HG03045 (cell line): ENCODE data around the gene ATP8B1.

Experiments
- ATAC-seq: cut with Tn5 transposase; IDR thresholded peaks from one replicate; pipeline ENCODE4 v1.9.1; 2021; ENCODE audit warnings: mild to moderate bottlenecking, moderate library complexity; ENCODE audit not compliant: unreplicated experiment

The ATP8B1 gene

GRCh38 chr18:57794951-57795728, 8.0 kb downstream of the ATP8B1 start:
- ATAC-seq: no peak

- ATAC-seq: no peak
These were observed 9.7 kb downstream of the ATP8B1 start for GRCh38 chr18:57793302-57793986.

- no peak for ATAC-seq
These were observed 10.3 kb downstream of the ATP8B1 start for GRCh38 chr18:57792631-57793301.

- ATAC-seq: no peak
These were observed 11.2 kb downstream of the ATP8B1 start for GRCh38 chr18:57791911-57792310.

- ATAC-seq: no peak
These were observed 11.9 kb downstream of the ATP8B1 start for GRCh38 chr18:57791192-57791591.

- ATAC-seq: no peak
These were observed 12.8 kb downstream of the ATP8B1 start for GRCh38 chr18:57790316-57790715.

- no peak for ATAC-seq
These were observed 13.4 kb downstream of the ATP8B1 start for GRCh38 chr18:57789759-57790158.

- ATAC-seq: no peak
These were observed 14.0 kb downstream of the ATP8B1 start for GRCh38 chr18:57789090-57789489.

- no peak for ATAC-seq
These were observed 15.9 kb downstream of the ATP8B1 start for GRCh38 chr18:57787068-57787685.

GRCh38 chr18:57785751-57786437, 17.2 kb downstream of the ATP8B1 start:
- no peak for ATAC-seq

GRCh38 chr18:57784801-57785114, 18.4 kb downstream of the ATP8B1 start:
- ATAC-seq: no peak

GRCh38 chr18:57784034-57784800, 18.9 kb downstream of the ATP8B1 start:
- ATAC-seq: no peak

- ATAC-seq: no peak
These were observed 21.1 kb downstream of the ATP8B1 start for GRCh38 chr18:57782049-57782448.

GRCh38 chr18:57780706-57781347, 22.3 kb downstream of the ATP8B1 start:
- ATAC-seq: peak; percentile 68

- no peak for ATAC-seq
These were observed 22.8 kb downstream of the ATP8B1 start for GRCh38 chr18:57780318-57780705.

GRCh38 chr18:57776767-57777166, 26.3 kb downstream of the ATP8B1 start:
- ATAC-seq: no peak

GRCh38 chr18:57776354-57776753, 26.8 kb downstream of the ATP8B1 start:
- ATAC-seq: no peak

GRCh38 chr18:57775937-57776336, 27.2 kb downstream of the ATP8B1 start:
- ATAC-seq: no peak

- no peak for ATAC-seq
These were observed 30.7 kb downstream of the ATP8B1 start for GRCh38 chr18:57772387-57772799.

- no peak for ATAC-seq
These were observed 31.5 kb downstream of the ATP8B1 start for GRCh38 chr18:57771626-57772025.
